SK-N-SH (cell line): ENCODE measurements around the gene PLPPR5. TPM values are rescaled to one million over a fixed set of nuclear protein-coding genes. Genes with fewer than 3 reads are reported as not detected.
"Not testable (repeated sequence)": the region's sequence is repeated elsewhere in the genome, so short reads cannot be mapped to it uniquely, and the experiment has no call there.

Source experiments
- CTCF ChIA-PET: fragments of 300-600, 350-600 bp; formaldehyde crosslinking; extraction: SDS; loops from one replicate; lab custom pipeline; 2021; lab: Yijun Ruan, JAX
- POLR2A ChIA-PET: fragments of 350-600 bp; sonication (Branson Sonifier 250); formaldehyde crosslinking; extraction: SDS; loops from one replicate; lab custom pipeline; 2020; ENCODE audit warnings: antibody characterized with exemption, inconsistent platforms; lab: Yijun Ruan, JAX
- DNase-seq: peaks from one replicate; pipeline ENCODE4 v3.0.0; 2012
- H2AFZ ChIP-seq: fragments of 200-600 bp; sonication (generic); 2 replicates; pipeline ENCODE4 v1.8.1; 2016; ENCODE audit warnings: antibody characterized with exemption, mild to moderate bottlenecking, low read depth
- H3F3A ChIP-seq: fragments of 200-600 bp; sonication (generic); replicated peaks from 2 replicates; pipeline ENCODE3; 2016; ENCODE audit warnings: antibody characterized with exemption, mild to moderate bottlenecking; ENCODE audit not compliant: insufficient read depth
- H3K27ac ChIP-seq, 2 experiments: fragments of 200-500 bp in 1 of 2; fragments of 200-600 bp in 1 of 2; sonication (Bioruptor generic) in 1 of 2; sonication (generic), shearing (Covaris generic) in 1 of 2; 2 replicates each; pipeline versions ENCODE4 v1.5.1 to v1.6.1; 2014 to 2016; ENCODE audit warnings: low read depth in 2 of 2, inconsistent platforms in 1 of 2, low read length in 1 of 2, mild to moderate bottlenecking in 1 of 2, mixed read lengths in 1 of 2
- H3K27me3 ChIP-seq: fragments of 200-600 bp; sonication (generic), shearing (Covaris generic); 2 replicates; pipeline ENCODE4 v1.6.1; 2016; ENCODE audit warnings: mixed run types; ENCODE audit not compliant: insufficient read depth
- H3K36me3 ChIP-seq, 2 experiments: fragments of 200-500 bp in 1 of 2; fragments of 200-600 bp in 1 of 2; sonication (Bioruptor generic) in 1 of 2; sonication (generic) in 1 of 2; replicated peaks in 1 of 2; 2 replicates each; pipeline versions ENCODE3 to v1.5.1; 2014 to 2016; ENCODE audit warnings: low read length in 1 of 2, mild to moderate bottlenecking in 1 of 2; ENCODE audit not compliant: insufficient read depth in 2 of 2, control insufficient read depth in 1 of 2
- H3K4me1 ChIP-seq, 2 experiments: fragments of 200-500 bp in 1 of 2; fragments of 200-600 bp in 1 of 2; sonication (Bioruptor generic) in 1 of 2; sonication (generic), shearing (Covaris generic) in 1 of 2; 2 replicates each; pipeline versions ENCODE4 v1.5.1 to v1.6.1; 2014 to 2016; ENCODE audit warnings: low read depth in 1 of 2, low read length in 1 of 2, mixed run types in 1 of 2; ENCODE audit not compliant: insufficient read depth in 2 of 2, control insufficient read depth in 1 of 2
- H3K4me2 ChIP-seq: fragments of 200-600 bp; sonication (generic), shearing (Covaris generic); 2 replicates; pipeline ENCODE4 v1.6.1; 2017; ENCODE audit warnings: mixed run types
- H3K4me3 ChIP-seq, 2 experiments: fragments of 200-500 bp in 1 of 2; fragments of 200-600 bp in 1 of 2; sonication (Bioruptor generic) in 1 of 2; sonication (generic), shearing (Covaris generic) in 1 of 2; 2 replicates each; pipeline versions ENCODE4 v1.5.1 to v1.8.1; 2014 to 2016; ENCODE audit warnings: low read depth in 2 of 2, inconsistent platforms in 1 of 2, low read length in 1 of 2, mild to moderate bottlenecking in 1 of 2, mixed read lengths in 1 of 2, moderate library complexity in 1 of 2
- H3K79me2 ChIP-seq: fragments of 200-600 bp; sonication (generic); 2 replicates; pipeline ENCODE4 v1.8.1; 2017; ENCODE audit warnings: mild to moderate bottlenecking; ENCODE audit not compliant: insufficient read depth
- H3K9ac ChIP-seq: fragments of 200-600 bp; sonication (generic); 2 replicates; pipeline ENCODE4 v1.6.1; 2017; ENCODE audit warnings: mixed run types
- H3K9me2 ChIP-seq: fragments of 200-600 bp; sonication (generic); 2 replicates; pipeline ENCODE4 v1.6.1; 2017; ENCODE audit warnings: mixed run types
- H3K9me3 ChIP-seq: fragments of 200-600 bp; sonication (generic); 2 replicates; pipeline ENCODE4 v1.6.1; 2017; ENCODE audit warnings: mixed run types, mild to moderate bottlenecking, moderate library complexity
- H4K20me1 ChIP-seq: fragments of 200-600 bp; sonication (generic); 2 replicates; pipeline ENCODE4 v1.6.1; 2017; ENCODE audit warnings: mild to moderate bottlenecking, mixed run types; ENCODE audit not compliant: insufficient read depth
- EZH2phosphoT487 ChIP-seq: fragments of 200-600 bp; sonication (generic); IDR thresholded peaks from 2 replicates; pipeline ENCODE4 v1.6.1; 2017; ENCODE audit warnings: low read depth, mixed run types, mild to moderate bottlenecking, antibody characterized with exemption, moderate library complexity, borderline replicate concordance
- JUND ChIP-seq: IDR thresholded peaks from 2 replicates; pipeline ENCODE4 v1.4.0; 2012
- MXI1 ChIP-seq: IDR thresholded peaks from 2 replicates; pipeline ENCODE4 v1.6.1; 2012; ENCODE audit warnings: mild to moderate bottlenecking, low read depth, low read length, improper control_type of control experiment
- NFIC ChIP-seq: IDR thresholded peaks from 2 replicates; pipeline ENCODE4 v1.4.0; 2012; ENCODE audit warnings: borderline replicate concordance
- POLR2AphosphoS5 ChIP-seq: IDR thresholded peaks from 2 replicates; pipeline ENCODE4 v1.6.1; 2012; ENCODE audit warnings: low read depth, low read length
- RCOR1 ChIP-seq: fragments of 150-350 bp; IDR thresholded peaks from 2 replicates; pipeline ENCODE4 v1.6.1; 2017; ENCODE audit warnings: antibody characterized with exemption, low read length
- RFX5 ChIP-seq: IDR thresholded peaks from 2 replicates; pipeline ENCODE4 v1.6.1; 2012; ENCODE audit warnings: mild to moderate bottlenecking, improper control_type of control experiment, low read length
- RXRA ChIP-seq: IDR thresholded peaks from 2 replicates; pipeline ENCODE4 v1.4.0; 2012; ENCODE audit warnings: low read depth, mild to moderate bottlenecking, borderline replicate concordance
- SIN3A ChIP-seq: IDR thresholded peaks from 2 replicates; pipeline ENCODE4 v1.6.1; 2012; ENCODE audit warnings: low read depth, mild to moderate bottlenecking, low read length, moderate library complexity, borderline replicate concordance
- TCF12 ChIP-seq: IDR thresholded peaks from 2 replicates; pipeline ENCODE4 v1.4.0; 2012
- TEAD4 ChIP-seq: IDR thresholded peaks from 2 replicates; pipeline ENCODE4 v1.4.0; 2012; ENCODE audit warnings: mild to moderate bottlenecking, borderline replicate concordance; ENCODE audit not compliant: insufficient read depth
- YY1 ChIP-seq: IDR thresholded peaks from 2 replicates; pipeline ENCODE4 v1.4.0; 2012; ENCODE audit warnings: low read depth, mild to moderate bottlenecking
- WGBS: methylation state at CpG from one replicate; pipeline ENCODE4 v1.1.6; 2017; ENCODE audit warnings: low lambda C conversion rate; 5-methylcytosine and 5-hydroxymethylcytosine counted together
- polyA plus RNA-seq, 3 experiments: library from polyadenylated mRNA; depleted of rRNA; stranded (reverse); fragments of >200 nt; gene quantifications; 2 replicates each; pipeline ENCODE4 v1.2.3, GENCODE V29; 2012
- TF ChIP-seq, protein P1 (sequence below): fragments of 200-600 bp; sonication (generic); IDR thresholded peaks from 2 replicates; pipeline ENCODE4 v1.6.1; 2017; ENCODE audit warnings: antibody characterized with exemption, mild to moderate bottlenecking, moderate library complexity
- TF ChIP-seq, protein P2 (sequence below): fragments of 150-350 bp; IDR thresholded peaks from 2 replicates; pipeline ENCODE4 v1.6.1; 2017; ENCODE audit warnings: antibody characterized with exemption, low read length, low read depth, borderline replicate concordance
- TF ChIP-seq, protein P3 (sequence below): IDR thresholded peaks from 2 replicates; pipeline ENCODE4 v1.4.0; 2012; ENCODE audit warnings: low read depth, borderline replicate concordance
- TF ChIP-seq, protein P4 (sequence below): IDR thresholded peaks from 2 replicates; pipeline ENCODE4 v1.6.1; 2012; ENCODE audit warnings: mild to moderate bottlenecking, low read depth, low read length, moderate library complexity
- TF ChIP-seq, protein P5 (sequence below): IDR thresholded peaks from 2 replicates; pipeline ENCODE4; 2012
- TF ChIP-seq, protein P6 (sequence below): IDR thresholded peaks from 2 replicates; pipeline ENCODE4 v1.4.0; 2012; ENCODE audit warnings: low read depth, borderline replicate concordance

PLPPR5 gene
- polyA plus RNA-seq, 1 of the 3 experiments (the other 2 are of a cell fraction) = 0.23 TPM

DNA sequence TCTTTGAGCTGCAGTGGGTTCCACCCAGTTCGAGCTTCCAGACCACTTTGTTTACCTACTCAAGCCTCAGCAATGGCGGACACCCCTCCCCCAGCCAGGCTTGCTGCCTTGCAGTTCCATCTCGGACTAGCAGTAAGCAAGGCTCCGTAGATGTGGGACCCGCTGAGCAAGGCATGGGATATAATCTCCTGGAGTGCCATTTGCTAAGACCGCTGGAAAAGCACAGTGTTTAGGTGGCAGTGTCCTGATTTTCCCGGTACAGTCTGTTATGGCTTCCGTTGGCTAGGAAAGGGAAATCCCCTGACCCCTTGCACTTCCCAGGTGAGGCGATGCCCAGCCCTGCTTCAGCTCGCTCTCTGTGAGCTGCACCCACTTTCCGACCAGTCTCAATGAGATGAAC is 123.4 kb downstream of the PLPPR5 start:
- H3K4me2 ChIP-seq, H3K36me3 ChIP-seq, H3K27me3 ChIP-seq, H2AFZ ChIP-seq, H3K4me1 ChIP-seq, H3F3A ChIP-seq, POLR2A ChIA-PET, H3K9me2 ChIP-seq, H3K4me3 ChIP-seq, H3K27ac ChIP-seq, H3K79me2 ChIP-seq, CTCF ChIA-PET, DNase-seq, H3K9ac ChIP-seq, H3K9me3 ChIP-seq, H4K20me1 ChIP-seq: not testable (repeated sequence)
- WGBS = 74% methylated on average over 9 of the region's 11 CpGs

DNA sequence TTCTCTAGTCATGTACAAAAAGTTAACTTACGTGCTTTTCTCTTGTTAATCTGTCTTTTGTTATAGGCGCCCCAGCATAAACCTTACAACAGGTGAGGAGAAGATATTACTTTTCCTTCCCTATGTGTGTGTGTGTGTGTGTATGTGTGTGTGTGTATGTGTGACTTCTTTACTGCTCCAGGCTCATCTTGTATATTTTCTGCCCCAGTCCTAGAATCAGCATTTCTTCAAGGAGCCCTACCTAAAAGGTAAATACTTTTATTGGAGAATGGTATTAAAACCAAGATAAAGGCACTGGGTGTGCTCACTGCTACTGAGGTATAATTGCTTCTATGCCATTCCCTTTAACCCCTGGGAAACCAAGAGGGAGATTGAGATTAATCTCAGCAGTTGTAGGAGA is 129.8 kb downstream of the PLPPR5 start:
- WGBS = 59% methylated on average over 2 of the region's 2 CpGs
- Histone ChIP-seq H4K20me1 (no peaks in the 10 kb centered on the region), H3K4me1 (peaks cover 0 to 2% of the 10 kb centered on the region in 2 experiments; a peak in 1 of 4 replicates), H3K4me3 (no peak overlapping the region), H3K79me2 (no peaks in the 10 kb centered on the region), H3F3A (no peaks in the 10 kb centered on the region), H3K4me2 (no peak overlapping the region), H3K27ac (no peak overlapping the region), H3K9me2 (no peaks in the 10 kb centered on the region), H3K36me3 (no peaks in the 10 kb centered on the region), H3K9me3 (no peaks in the 10 kb centered on the region), H3K27me3 (no peaks in the 10 kb centered on the region), H3K9ac (no peak overlapping the region), H2AFZ (no peak overlapping the region)
- ChIA-PET CTCF (interaction anchor here (0.9 kb wide), 1 partner anchor 302 kb away, joined by 3 read pairs; no protein-coding TSS in a partner anchor), POLR2A (no interaction called here)
- DNase-seq = no peak
- TF ChIP-seq, protein P1, sequence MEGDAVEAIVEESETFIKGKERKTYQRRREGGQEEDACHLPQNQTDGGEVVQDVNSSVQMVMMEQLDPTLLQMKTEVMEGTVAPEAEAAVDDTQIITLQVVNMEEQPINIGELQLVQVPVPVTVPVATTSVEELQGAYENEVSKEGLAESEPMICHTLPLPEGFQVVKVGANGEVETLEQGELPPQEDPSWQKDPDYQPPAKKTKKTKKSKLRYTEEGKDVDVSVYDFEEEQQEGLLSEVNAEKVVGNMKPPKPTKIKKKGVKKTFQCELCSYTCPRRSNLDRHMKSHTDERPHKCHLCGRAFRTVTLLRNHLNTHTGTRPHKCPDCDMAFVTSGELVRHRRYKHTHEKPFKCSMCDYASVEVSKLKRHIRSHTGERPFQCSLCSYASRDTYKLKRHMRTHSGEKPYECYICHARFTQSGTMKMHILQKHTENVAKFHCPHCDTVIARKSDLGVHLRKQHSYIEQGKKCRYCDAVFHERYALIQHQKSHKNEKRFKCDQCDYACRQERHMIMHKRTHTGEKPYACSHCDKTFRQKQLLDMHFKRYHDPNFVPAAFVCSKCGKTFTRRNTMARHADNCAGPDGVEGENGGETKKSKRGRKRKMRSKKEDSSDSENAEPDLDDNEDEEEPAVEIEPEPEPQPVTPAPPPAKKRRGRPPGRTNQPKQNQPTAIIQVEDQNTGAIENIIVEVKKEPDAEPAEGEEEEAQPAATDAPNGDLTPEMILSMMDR = no peak
- TF ChIP-seq TEAD4 = no peak
- TF ChIP-seq, protein P2, sequence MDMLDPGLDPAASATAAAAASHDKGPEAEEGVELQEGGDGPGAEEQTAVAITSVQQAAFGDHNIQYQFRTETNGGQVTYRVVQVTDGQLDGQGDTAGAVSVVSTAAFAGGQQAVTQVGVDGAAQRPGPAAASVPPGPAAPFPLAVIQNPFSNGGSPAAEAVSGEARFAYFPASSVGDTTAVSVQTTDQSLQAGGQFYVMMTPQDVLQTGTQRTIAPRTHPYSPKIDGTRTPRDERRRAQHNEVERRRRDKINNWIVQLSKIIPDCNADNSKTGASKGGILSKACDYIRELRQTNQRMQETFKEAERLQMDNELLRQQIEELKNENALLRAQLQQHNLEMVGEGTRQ = no peak
- TF ChIP-seq TCF12 = no peak
- TF ChIP-seq YY1 = no peak
- TF ChIP-seq RXRA = no peak
- no peak for TF ChIP-seq NFIC
- no peak for TF ChIP-seq EZH2phosphoT487
- no peak for TF ChIP-seq RCOR1
- TF ChIP-seq, protein P3, sequence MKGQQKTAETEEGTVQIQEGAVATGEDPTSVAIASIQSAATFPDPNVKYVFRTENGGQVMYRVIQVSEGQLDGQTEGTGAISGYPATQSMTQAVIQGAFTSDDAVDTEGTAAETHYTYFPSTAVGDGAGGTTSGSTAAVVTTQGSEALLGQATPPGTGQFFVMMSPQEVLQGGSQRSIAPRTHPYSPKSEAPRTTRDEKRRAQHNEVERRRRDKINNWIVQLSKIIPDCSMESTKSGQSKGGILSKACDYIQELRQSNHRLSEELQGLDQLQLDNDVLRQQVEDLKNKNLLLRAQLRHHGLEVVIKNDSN = no peak
- TF ChIP-seq, protein P4, sequence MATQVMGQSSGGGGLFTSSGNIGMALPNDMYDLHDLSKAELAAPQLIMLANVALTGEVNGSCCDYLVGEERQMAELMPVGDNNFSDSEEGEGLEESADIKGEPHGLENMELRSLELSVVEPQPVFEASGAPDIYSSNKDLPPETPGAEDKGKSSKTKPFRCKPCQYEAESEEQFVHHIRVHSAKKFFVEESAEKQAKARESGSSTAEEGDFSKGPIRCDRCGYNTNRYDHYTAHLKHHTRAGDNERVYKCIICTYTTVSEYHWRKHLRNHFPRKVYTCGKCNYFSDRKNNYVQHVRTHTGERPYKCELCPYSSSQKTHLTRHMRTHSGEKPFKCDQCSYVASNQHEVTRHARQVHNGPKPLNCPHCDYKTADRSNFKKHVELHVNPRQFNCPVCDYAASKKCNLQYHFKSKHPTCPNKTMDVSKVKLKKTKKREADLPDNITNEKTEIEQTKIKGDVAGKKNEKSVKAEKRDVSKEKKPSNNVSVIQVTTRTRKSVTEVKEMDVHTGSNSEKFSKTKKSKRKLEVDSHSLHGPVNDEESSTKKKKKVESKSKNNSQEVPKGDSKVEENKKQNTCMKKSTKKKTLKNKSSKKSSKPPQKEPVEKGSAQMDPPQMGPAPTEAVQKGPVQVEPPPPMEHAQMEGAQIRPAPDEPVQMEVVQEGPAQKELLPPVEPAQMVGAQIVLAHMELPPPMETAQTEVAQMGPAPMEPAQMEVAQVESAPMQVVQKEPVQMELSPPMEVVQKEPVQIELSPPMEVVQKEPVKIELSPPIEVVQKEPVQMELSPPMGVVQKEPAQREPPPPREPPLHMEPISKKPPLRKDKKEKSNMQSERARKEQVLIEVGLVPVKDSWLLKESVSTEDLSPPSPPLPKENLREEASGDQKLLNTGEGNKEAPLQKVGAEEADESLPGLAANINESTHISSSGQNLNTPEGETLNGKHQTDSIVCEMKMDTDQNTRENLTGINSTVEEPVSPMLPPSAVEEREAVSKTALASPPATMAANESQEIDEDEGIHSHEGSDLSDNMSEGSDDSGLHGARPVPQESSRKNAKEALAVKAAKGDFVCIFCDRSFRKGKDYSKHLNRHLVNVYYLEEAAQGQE = no peak
- no peak for TF ChIP-seq RFX5
- TF ChIP-seq JUND = no peak
- TF ChIP-seq MXI1 = no peak
- TF ChIP-seq, protein P5, sequence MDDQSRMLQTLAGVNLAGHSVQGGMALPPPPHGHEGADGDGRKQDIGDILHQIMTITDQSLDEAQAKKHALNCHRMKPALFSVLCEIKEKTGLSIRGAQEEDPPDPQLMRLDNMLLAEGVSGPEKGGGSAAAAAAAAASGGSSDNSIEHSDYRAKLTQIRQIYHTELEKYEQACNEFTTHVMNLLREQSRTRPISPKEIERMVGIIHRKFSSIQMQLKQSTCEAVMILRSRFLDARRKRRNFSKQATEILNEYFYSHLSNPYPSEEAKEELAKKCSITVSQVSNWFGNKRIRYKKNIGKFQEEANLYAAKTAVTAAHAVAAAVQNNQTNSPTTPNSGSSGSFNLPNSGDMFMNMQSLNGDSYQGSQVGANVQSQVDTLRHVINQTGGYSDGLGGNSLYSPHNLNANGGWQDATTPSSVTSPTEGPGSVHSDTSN = no peak
- TF ChIP-seq SIN3A = no peak
- TF ChIP-seq, protein P6, sequence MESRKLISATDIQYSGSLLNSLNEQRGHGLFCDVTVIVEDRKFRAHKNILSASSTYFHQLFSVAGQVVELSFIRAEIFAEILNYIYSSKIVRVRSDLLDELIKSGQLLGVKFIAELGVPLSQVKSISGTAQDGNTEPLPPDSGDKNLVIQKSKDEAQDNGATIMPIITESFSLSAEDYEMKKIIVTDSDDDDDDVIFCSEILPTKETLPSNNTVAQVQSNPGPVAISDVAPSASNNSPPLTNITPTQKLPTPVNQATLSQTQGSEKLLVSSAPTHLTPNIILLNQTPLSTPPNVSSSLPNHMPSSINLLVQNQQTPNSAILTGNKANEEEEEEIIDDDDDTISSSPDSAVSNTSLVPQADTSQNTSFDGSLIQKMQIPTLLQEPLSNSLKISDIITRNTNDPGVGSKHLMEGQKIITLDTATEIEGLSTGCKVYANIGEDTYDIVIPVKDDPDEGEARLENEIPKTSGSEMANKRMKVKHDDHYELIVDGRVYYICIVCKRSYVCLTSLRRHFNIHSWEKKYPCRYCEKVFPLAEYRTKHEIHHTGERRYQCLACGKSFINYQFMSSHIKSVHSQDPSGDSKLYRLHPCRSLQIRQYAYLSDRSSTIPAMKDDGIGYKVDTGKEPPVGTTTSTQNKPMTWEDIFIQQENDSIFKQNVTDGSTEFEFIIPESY = no peak
- no peak for TF ChIP-seq POLR2AphosphoS5
